Spleen (tissue), 11 donors: ENCODE measurements around the gene IL13. TPM values are rescaled to one million over a fixed set of nuclear protein-coding genes. Genes with fewer than 3 reads are reported as not detected.

Experiments used
- DNase-seq: peaks from one replicate; pipeline ENCODE4 v3.0.0-alpha.2; 2020
- H3K27ac ChIP-seq, 8 donors: fragments of 200-600 bp; sonication (generic) in 7 of 8; 1 replicate in 4 of 8; 2 replicates in 4 of 8; pipeline versions ENCODE4 v1.5.0 to v1.8.0; 2016 to 2021; ENCODE audit warnings: inconsistent platforms in 4 of 8, mild to moderate bottlenecking in 4 of 8, moderate library complexity in 1 of 8
- H3K27me3 ChIP-seq, 7 donors: fragments of 200-600 bp; sonication (generic) in 6 of 7; replicated peaks in 1 of 7; 1 replicate in 4 of 7; 2 replicates in 3 of 7; pipeline versions ENCODE4 v1.5.0 to v1.8.0; 2016 to 2021; ENCODE audit warnings: inconsistent platforms in 3 of 7, mild to moderate bottlenecking in 1 of 7
- H3K36me3 ChIP-seq, 6 donors: fragments of 200-600 bp; sonication (generic) in 5 of 6; 1 replicate in 4 of 6; 2 replicates in 2 of 6; pipeline versions ENCODE4 v1.5.0 to v1.8.0; 2016 to 2021; ENCODE audit warnings: inconsistent platforms in 2 of 6
- H3K4me1 ChIP-seq, 6 donors: fragments of 200-600 bp; sonication (generic) in 5 of 6; 1 replicate in 3 of 6; 2 replicates in 3 of 6; pipeline versions ENCODE4 v1.5.0 to v1.8.0; 2016 to 2021; ENCODE audit warnings: inconsistent platforms in 3 of 6
- H3K4me3 ChIP-seq, 8 donors: fragments of 200-600 bp; sonication (generic) in 7 of 8; 1 replicate in 4 of 8; 2 replicates in 4 of 8; pipeline versions ENCODE4 v1.5.0 to v1.8.0; 2016 to 2021; ENCODE audit warnings: inconsistent platforms in 4 of 8, mild to moderate bottlenecking in 4 of 8, moderate library complexity in 2 of 8
- H3K9me3 ChIP-seq, 8 donors: fragments of 200-600 bp; sonication (generic) in 7 of 8; 1 replicate in 4 of 8; 2 replicates in 4 of 8; pipeline versions ENCODE4 v1.5.0 to v1.8.0; 2016 to 2021; ENCODE audit warnings: inconsistent platforms in 4 of 8
- CTCF ChIP-seq, 11 experiments: fragments of 200-600 bp in 7 of 11; fragments of 450-650 bp in 4 of 11; sonication (generic) in 4 of 11; IDR thresholded peaks in 8 of 11; conservative IDR thresholded peaks in 3 of 11; 1 replicate in 7 of 11; 2 replicates in 4 of 11; pipeline versions ENCODE4 v1.4.0 to v1.8.0; 2016 to 2021; ENCODE audit warnings: antibody characterized with exemption in 11 of 11, inconsistent platforms in 4 of 11, mild to moderate bottlenecking in 1 of 11
- POLR2A ChIP-seq, 3 donors: fragments of 450-650 bp; IDR thresholded peaks; one replicate each; pipeline ENCODE4 v1.5.1; 2017; ENCODE audit warnings: antibody characterized with exemption in 3 of 3, mild to moderate bottlenecking in 1 of 3
- POLR2AphosphoS5 ChIP-seq, 3 donors: sonication (generic); formaldehyde crosslinking; IDR thresholded peaks; one replicate each; pipeline ENCODE4 v1.5.1; 2017; ENCODE audit warnings: antibody characterized with exemption in 3 of 3
- WGBS, 5 donors: extraction: QIAGEN DNeasy Blood & Tissue Kit in 3 of 5; methylation state at CpG; one replicate each; pipeline versions ENCODE4 v1.1.5 to v1.1.7; 2013 to 2018; 5-methylcytosine and 5-hydroxymethylcytosine counted together
- intact Hi-C: fragments of 100-400 bp; cut with DNase I; formaldehyde crosslinking; loops from one replicate; pipeline ENCODE4 v1.15.0; 2023; ENCODE audit warnings: low total_unique reads
- polyA plus RNA-seq, 3 donors: library from polyadenylated mRNA; stranded (reverse); fragments of 200-250 nt; gene quantifications; one replicate each; pipeline ENCODE4 v1.2.1, GENCODE V29; 2013
- total RNA-seq, 7 donors: library from RNA; depleted of rRNA in 3 of 7; stranded (reverse); fragments of >200 nt in 3 of 7; fragmentation: NEBNext Ultra II Directional in 4 of 7; extraction: Animal tissue kit (Norgen Biotek cat#: 25700) in 4 of 7; gene quantifications; one replicate each; pipeline versions ENCODE4 v1.1.0 to v1.2.1, GENCODE V29; 2016 to 2021
- donor health status: healthy with polysubstance abuse.
- donor health status: DM: no; HTN: no; CAD: no; lungs with moderate emphysema.
- donor health status: DM: no; HTN: no; CAD: no.
- donor health status: Bipolar disorder and iron deficiency.
- donor health status: healthy.
- donor health status: DM: no; HTN: no; CAD: no.
- donor health status: DM: yes; HTN: yes; CAD: no.

Gene IL13
- total and polyA plus RNA-seq, 10 donors, result 0.06 to 0.07 TPM; not detected in 8

DNA sequence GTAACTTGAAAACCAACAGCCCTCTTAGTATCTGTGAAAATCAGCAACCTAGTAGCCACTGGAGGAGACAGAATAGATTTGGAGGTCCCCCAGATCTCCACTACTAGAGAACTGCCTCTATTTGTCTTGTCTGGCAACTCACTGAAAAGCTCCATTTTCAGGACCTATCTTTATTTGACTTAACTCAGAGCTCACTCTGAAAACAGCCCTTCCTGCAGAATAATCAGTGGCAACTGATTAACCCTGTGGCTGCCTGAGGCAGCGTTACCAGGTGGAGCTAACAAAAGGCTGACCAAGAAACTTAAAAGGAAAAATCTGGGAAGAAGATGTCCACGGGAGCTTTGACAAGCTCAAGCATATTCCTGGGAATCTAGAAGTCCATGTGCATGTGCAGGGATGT lies 10.5 kb upstream of the IL13 start:
- Histone ChIP-seq H3K9me3 (peaks cover 0 to 32% (median 25%) of the 10 kb centered on the region in 8 donors), H3K36me3 (peaks cover 0 to 20% (median 8%) of the 10 kb centered on the region in 6 donors), H3K4me1 (no peaks in the 10 kb centered on the region), H3K4me3 (no peak overlapping the region), H3K27ac (no peak overlapping the region), H3K27me3 (peaks cover 0 to 1% (median 0%) of the 10 kb centered on the region in 7 donors)
- DNase-seq, result no peak
- TF ChIP-seq CTCF (IDR thresholded peaks at IDR 0.05 in 8 of 11, conservative IDR thresholded peaks at IDR 0.05 in 3 of 11) (no peak), POLR2A (IDR thresholded peaks at IDR 0.05) (no peak), POLR2AphosphoS5 (IDR thresholded peaks at IDR 0.05) (no peak)
- intact Hi-C loops, result no loop called here
- 91 to 100% (median 94%) methylated on average over 2 of the region's 2 CpGs for WGBS, 5 donors

GRCh38 chr5:132648355-132648754 lies 9.6 kb upstream of the IL13 start:
- 95 to 100% (median 97%) methylated on average over 1 of the region's 1 CpG for WGBS, 5 donors
- H3K9me3 ChIP-seq, result peaks cover 0 to 32% (median 25%) of the 10 kb centered on the region in 8 donors
- peaks cover 0 to 10% (median 0%) of the 10 kb centered on the region in 7 donors for H3K27me3 ChIP-seq
- H3K4me1 ChIP-seq, result no peaks in the 10 kb centered on the region
- H3K27ac ChIP-seq, result no peak overlapping the region
- no peak overlapping the region for H3K4me3 ChIP-seq
- intact Hi-C loops, result no loop called here
- DNase-seq, result no peak
- TF ChIP-seq POLR2A (IDR thresholded peaks at IDR 0.05), result no peak
- no peak for TF ChIP-seq POLR2AphosphoS5 (IDR thresholded peaks at IDR 0.05)
- TF ChIP-seq CTCF (IDR thresholded peaks at IDR 0.05 in 8 of 11, conservative IDR thresholded peaks at IDR 0.05 in 3 of 11), result no peak
- H3K36me3 ChIP-seq, result peaks cover 0 to 11% (median under 1%) of the 10 kb centered on the region in 6 donors

DNA sequence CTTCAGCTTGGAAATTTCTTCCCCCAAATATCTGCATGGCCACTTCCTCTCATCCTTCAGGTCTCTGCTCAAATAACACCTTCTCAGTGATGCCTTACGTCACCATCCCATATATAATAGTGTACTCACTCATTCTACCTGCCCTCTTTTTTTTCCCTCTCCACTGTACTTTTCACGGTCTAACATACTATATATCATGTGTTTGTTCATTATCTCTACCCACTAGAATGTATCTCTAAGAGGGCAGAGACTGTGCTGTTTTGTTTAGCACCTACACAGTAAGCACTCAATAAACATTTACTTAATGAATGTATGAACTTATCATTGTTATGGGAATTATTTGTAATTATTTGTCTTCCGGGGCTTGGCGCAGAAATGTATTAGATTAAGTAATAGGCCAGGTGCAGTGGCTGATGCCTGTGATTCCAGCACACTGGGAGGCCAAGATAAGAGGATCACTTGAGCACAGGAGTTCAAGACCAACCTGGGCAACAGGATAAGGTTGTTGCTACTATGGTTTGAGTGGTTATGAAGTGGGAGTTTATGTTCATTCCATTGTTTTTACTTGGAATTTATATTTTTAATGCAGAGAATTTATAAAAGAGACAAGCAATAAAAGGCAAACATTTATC lies 6.0 kb upstream of the IL13 start:
- intact Hi-C loops, result no loop called here
- peaks cover 3 to 46% (median 28%) of the 10 kb centered on the region in 7 donors for H3K27me3 ChIP-seq
- WGBS, 5 donors, result 92 to 97% (median 94%) methylated on average over 4 of the region's 4 CpGs
- DNase-seq, result no peak
- TF ChIP-seq POLR2AphosphoS5 (IDR thresholded peaks at IDR 0.05) (no peak), CTCF (IDR thresholded peaks at IDR 0.05 in 8 of 11, conservative IDR thresholded peaks at IDR 0.05 in 3 of 11) (no peak), POLR2A (IDR thresholded peaks at IDR 0.05) (no peak)
- H3K27ac ChIP-seq, result no peak overlapping the region
- H3K4me1 ChIP-seq, result peaks cover 7 to 16% (median 14%) of the 10 kb centered on the region in 6 donors
- H3K9me3 ChIP-seq, result peaks cover 0 to 27% (median 25%) of the 10 kb centered on the region in 8 donors
- H3K4me3 ChIP-seq, result no peak overlapping the region
- no peaks in the 10 kb centered on the region for H3K36me3 ChIP-seq

- 52 to 60% (median 54%) methylated on average over 7 of the region's 7 CpGs for WGBS, 5 donors
These were observed 4.3 kb upstream of the IL13 start for GRCh38 chr5:132653716-132654115.

More at GRCh38 chr5:132653716-132654115, 4.3 kb upstream of the IL13 start:
- H3K27ac ChIP-seq, result no peak overlapping the region
- H3K27me3 ChIP-seq, result peaks cover 3 to 62% (median 32%) of the 10 kb centered on the region in 7 donors
- no peak overlapping the region for H3K4me3 ChIP-seq
- no peak for TF ChIP-seq CTCF (IDR thresholded peaks at IDR 0.05 in 8 of 11, conservative IDR thresholded peaks at IDR 0.05 in 3 of 11)
- TF ChIP-seq POLR2A (IDR thresholded peaks at IDR 0.05), result no peak
- TF ChIP-seq POLR2AphosphoS5 (IDR thresholded peaks at IDR 0.05), result no peak
- intact Hi-C loops, result no loop called here
- H3K9me3 ChIP-seq, result peaks cover 0 to 11% (median 10%) of the 10 kb centered on the region in 8 donors
- H3K4me1 ChIP-seq, result peaks cover 7 to 18% (median 15%) of the 10 kb centered on the region in 6 donors
- H3K36me3 ChIP-seq, result no peaks in the 10 kb centered on the region
- DNase-seq, result no peak
